AG09319 (cell line): ENCODE data around the gene KRTAP5-8.
"Not testable (repeated sequence)": the region's sequence is repeated elsewhere in the genome, so short reads cannot be mapped to it uniquely, and the experiment has no call there.

Experiments
- DNase-seq: peaks from one replicate; pipeline ENCODE4 v3.0.0-alpha.2; 2010; ENCODE audit warnings: low read depth; ENCODE audit errors: extremely low read depth
- TF ChIP-seq, protein P1 (sequence below): IDR thresholded peaks from 2 replicates; pipeline ENCODE4 v1.5.1; 2011; ENCODE audit warnings: low read depth, mild to moderate bottlenecking, inconsistent platforms, low read length, moderate library complexity

Gene KRTAP5-8

DNA sequence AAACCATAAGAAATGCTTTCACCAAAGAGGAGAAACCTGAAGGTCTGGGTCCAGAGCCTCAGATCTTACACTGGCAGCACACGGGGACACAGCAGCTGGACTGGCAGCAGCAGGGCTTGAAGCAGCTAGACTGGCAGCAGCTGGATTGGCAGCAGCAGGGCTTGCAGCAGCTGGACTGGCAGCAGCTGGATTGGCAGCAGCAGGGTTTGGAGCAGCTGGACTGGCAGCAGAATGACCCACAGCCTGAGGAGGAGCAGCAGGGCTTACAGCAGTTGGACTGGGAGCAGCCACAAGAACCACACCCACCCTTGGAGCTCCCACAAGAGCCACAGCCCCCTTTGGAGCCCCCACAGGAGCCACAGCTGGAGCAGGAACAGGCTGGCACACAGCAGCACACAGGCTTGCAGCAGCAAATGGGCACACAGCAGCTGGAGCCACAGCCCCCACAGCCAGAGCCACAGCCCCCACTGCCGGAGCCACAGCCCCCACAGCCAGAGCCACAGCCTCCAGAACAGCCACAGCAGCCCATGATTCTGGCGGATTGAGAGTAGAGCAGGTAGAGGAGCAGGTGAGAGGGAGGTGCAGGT lies 44.6 kb downstream of the KRTAP5-8 start, which contains the start of gene KRTAP5-11:
Gene KRTAP5-11, minus strand, starts transcription at position 567 of the 587 bp plus-strand sequence. Its CDS starts 38 bp downstream, at position 529.
- no peak for DNase-seq
- TF ChIP-seq, protein P1, sequence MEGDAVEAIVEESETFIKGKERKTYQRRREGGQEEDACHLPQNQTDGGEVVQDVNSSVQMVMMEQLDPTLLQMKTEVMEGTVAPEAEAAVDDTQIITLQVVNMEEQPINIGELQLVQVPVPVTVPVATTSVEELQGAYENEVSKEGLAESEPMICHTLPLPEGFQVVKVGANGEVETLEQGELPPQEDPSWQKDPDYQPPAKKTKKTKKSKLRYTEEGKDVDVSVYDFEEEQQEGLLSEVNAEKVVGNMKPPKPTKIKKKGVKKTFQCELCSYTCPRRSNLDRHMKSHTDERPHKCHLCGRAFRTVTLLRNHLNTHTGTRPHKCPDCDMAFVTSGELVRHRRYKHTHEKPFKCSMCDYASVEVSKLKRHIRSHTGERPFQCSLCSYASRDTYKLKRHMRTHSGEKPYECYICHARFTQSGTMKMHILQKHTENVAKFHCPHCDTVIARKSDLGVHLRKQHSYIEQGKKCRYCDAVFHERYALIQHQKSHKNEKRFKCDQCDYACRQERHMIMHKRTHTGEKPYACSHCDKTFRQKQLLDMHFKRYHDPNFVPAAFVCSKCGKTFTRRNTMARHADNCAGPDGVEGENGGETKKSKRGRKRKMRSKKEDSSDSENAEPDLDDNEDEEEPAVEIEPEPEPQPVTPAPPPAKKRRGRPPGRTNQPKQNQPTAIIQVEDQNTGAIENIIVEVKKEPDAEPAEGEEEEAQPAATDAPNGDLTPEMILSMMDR = no peak

DNA sequence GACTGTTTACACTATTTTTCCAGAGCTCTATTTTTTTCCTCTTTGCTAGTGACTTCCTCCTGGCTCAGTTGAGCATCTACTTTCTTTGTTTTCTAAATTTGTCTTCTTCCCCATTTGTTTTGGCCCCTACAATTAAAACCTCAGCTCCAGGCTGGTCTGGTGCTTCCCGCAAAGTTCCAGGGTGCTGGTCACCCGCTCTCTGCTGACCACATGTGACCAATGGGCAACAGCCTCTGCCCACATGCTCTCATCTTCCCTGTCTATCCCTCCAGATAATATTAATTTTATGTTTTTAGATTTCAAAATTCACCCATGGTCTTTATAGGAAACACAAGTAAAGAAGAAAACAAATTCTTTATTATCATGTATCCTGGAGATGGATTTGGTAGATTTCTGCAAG lies 45.1 kb downstream of the KRTAP5-8 start:
- DNase-seq = not testable (repeated sequence)

DNA sequence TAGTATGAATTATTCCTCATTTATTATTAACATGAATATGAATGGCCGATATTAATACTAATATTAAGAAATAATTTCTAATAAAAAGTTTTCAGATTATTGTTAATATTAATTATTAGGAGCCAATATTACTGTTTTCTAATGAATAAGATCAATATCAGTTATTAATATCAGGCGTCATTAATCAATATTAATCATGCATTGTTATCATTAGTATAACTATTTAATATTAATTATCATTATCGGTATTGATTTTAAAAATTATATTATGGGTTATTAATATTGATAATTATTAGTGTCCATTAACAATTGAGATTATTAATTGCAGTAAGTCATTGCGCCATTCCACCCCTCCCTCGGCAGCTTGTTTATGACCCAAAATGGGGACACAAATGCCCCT lies 47.8 kb downstream of the KRTAP5-8 start:
- not testable (repeated sequence) for DNase-seq

DNA sequence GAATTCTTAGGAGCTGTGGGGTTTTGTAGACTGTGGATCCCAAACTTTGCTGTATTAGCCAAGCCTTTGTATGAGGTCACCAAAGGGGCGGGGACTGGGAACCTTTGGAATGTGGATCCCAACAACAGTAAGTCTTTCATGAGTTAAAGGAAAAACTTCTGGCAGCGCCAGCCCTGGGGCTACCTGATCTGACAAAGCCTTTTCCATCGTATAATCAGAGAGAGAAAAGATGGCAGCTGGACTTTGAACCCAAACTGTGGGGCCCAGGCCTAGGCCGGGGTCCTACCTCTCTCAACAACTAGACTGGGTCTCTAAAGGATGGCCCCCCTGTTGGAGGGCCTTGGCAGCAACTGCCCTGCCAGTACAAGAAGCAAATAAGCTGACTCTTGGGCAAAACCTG lies 50.5 kb downstream of the KRTAP5-8 start:
- DNase-seq = not testable (repeated sequence)
